Measurements from ENCODE around the gene PIPOX. TPM values are rescaled to one million over a fixed set of nuclear protein-coding genes. Genes with fewer than 3 reads are reported as not detected.

PIPOX gene
- total RNA-seq, 1 donor from 2014 or later, result 3.7 TPM

GRCh38 chr17:29103341-29103740 is 60.4 kb downstream of the PIPOX start:
- peaks cover 4% of the 10 kb centered on the region for H4K20me1 ChIP-seq (ENCODE audit: low read depth)
- no peak overlapping the region for H3K4me2 ChIP-seq
- H3K9ac ChIP-seq, result no peak overlapping the region
- no peak for DNase-seq (ENCODE audit: low spot score)
- Mint-ChIP-seq H3K9me3 (no peaks in the 10 kb centered on the region), H3K27ac (no peak overlapping the region), H3K36me3 (peaks cover 15% of the 10 kb centered on the region), H3K4me1 (peaks cover 5% of the 10 kb centered on the region), H3K4me3 (no peak overlapping the region), H3K27me3 (ENCODE audit: insufficient read depth, low read depth) (peaks cover 3% of the 10 kb centered on the region)
- no peaks in the 10 kb centered on the region for H3K27me3 ChIP-seq
- peaks cover 4% of the 10 kb centered on the region for H3F3A ChIP-seq (ENCODE audit: low read depth)
- TF ChIP-seq EZH2phosphoT487 (IDR thresholded peaks at IDR 0.05), result no peak
- TF ChIP-seq, protein P1, sequence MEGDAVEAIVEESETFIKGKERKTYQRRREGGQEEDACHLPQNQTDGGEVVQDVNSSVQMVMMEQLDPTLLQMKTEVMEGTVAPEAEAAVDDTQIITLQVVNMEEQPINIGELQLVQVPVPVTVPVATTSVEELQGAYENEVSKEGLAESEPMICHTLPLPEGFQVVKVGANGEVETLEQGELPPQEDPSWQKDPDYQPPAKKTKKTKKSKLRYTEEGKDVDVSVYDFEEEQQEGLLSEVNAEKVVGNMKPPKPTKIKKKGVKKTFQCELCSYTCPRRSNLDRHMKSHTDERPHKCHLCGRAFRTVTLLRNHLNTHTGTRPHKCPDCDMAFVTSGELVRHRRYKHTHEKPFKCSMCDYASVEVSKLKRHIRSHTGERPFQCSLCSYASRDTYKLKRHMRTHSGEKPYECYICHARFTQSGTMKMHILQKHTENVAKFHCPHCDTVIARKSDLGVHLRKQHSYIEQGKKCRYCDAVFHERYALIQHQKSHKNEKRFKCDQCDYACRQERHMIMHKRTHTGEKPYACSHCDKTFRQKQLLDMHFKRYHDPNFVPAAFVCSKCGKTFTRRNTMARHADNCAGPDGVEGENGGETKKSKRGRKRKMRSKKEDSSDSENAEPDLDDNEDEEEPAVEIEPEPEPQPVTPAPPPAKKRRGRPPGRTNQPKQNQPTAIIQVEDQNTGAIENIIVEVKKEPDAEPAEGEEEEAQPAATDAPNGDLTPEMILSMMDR (IDR thresholded peaks at IDR 0.05), result no peak
- no peak for TF ChIP-seq EZH2 (IDR thresholded peaks at IDR 0.05)
- H3K4me3 ChIP-seq, result no peak overlapping the region
- no peak overlapping the region for H3K27ac ChIP-seq
- H3K9me3 ChIP-seq (ENCODE audit: low read depth), result no peaks in the 10 kb centered on the region
- H3K4me1 ChIP-seq, result peaks cover 7% of the 10 kb centered on the region
- H3K79me2 ChIP-seq (ENCODE audit: low read depth), result no peaks in the 10 kb centered on the region
- H3K36me3 ChIP-seq, result no peaks in the 10 kb centered on the region
- no peak overlapping the region for H2AFZ ChIP-seq (replicated peaks)

Other genes with a start within 250 kb of the PIPOX start
- gene FAM222B, start 200.4 kb upstream of the PIPOX start, total RNA-seq (ENCODE audit: low replicate concordance), result 7.1 and 17.7 TPM in 2 replicates
- gene ERAL1, start 188.1 kb upstream of the PIPOX start, total RNA-seq (ENCODE audit: low replicate concordance), result 25.8 and 44.8 TPM in 2 replicates
- 84.0 and 131 TPM in 2 replicates for gene FLOT2, start 145.4 kb upstream of the PIPOX start, total RNA-seq (ENCODE audit: low replicate concordance)
- gene DHRS13, start 140.1 kb upstream of the PIPOX start, total RNA-seq (ENCODE audit: low replicate concordance), result 25.6 and 36.0 TPM in 2 replicates
- 49.1 and 54.3 TPM in 2 replicates for gene PHF12, start 91.6 kb upstream of the PIPOX start, total RNA-seq (ENCODE audit: low replicate concordance)
- gene SEZ6, start 37.1 kb upstream of the PIPOX start, total RNA-seq (ENCODE audit: low replicate concordance), result 1.5 and 4.9 TPM in 2 replicates
- gene MYO18A, start 137.3 kb downstream of the PIPOX start, total RNA-seq (ENCODE audit: low replicate concordance), result 11.6 and 24.8 TPM in 2 replicates
- gene CRYBA1, start 203.7 kb downstream of the PIPOX start, total RNA-seq (ENCODE audit: low replicate concordance), result 0.84 and 1.0 TPM in 2 replicates